A673 (cell line): ENCODE results near the gene HADHA. TPM values are rescaled to one million over a fixed set of nuclear protein-coding genes. Genes with fewer than 3 reads are reported as not detected.

Experiments used
- Bru-seq: library from RNA; stranded (reverse); fragments of 400-500 nt; gene quantifications from one replicate; lab custom pipeline; 2021; lab: Mats Ljungman, UMichigan
- BruChase-seq, 2 experiments: library from RNA; stranded (reverse); fragments of 400-500 nt; gene quantifications; one replicate each; lab custom pipeline; 2021; lab: Mats Ljungman, UMichigan
- BruUV-seq: library from RNA; stranded (reverse); fragments of 400-500 nt; replicated peaks from 2 replicates; lab custom pipeline; 2021; lab: Mats Ljungman, UMichigan
- CTCF ChIA-PET: fragments of 300-600 bp; sonication (Branson Sonifier 250); formaldehyde crosslinking; loops from one replicate; lab custom pipeline; 2022; ENCODE audit warnings: antibody characterized with exemption; lab: Charles Lee
- POLR2A ChIA-PET: fragments of 300-600 bp; sonication (Branson Sonifier 250); formaldehyde crosslinking; loops from one replicate; lab custom pipeline; 2022; ENCODE audit warnings: antibody characterized with exemption; ENCODE audit not compliant: low non-redundant PET; lab: Charles Lee
- DNase-seq: peaks from one replicate; pipeline ENCODE4 v3.0.0-alpha.2; 2015; ENCODE audit warnings: low spot score
- H3K27ac ChIP-seq: fragments of 200-600 bp; sonication (generic); 2 replicates; pipeline ENCODE4 v1.5.1; 2016; ENCODE audit warnings: mixed run types, low read depth, mild to moderate bottlenecking, mixed read lengths, antibody characterized with exemption, low read length; ENCODE audit not compliant: poor library complexity, severe bottlenecking
- H3K27me3 ChIP-seq: fragments of 200-600 bp; sonication (generic); replicated peaks from 2 replicates; pipeline ENCODE4 v1.6.1; 2017; ENCODE audit warnings: mixed run types, low read depth, mild to moderate bottlenecking, mixed read lengths, antibody characterized with exemption, low read length; ENCODE audit not compliant: insufficient read depth, poor library complexity
- H3K36me3 ChIP-seq: fragments of 200-600 bp; sonication (generic); 2 replicates; pipeline ENCODE4 v1.6.1; 2016; ENCODE audit warnings: mixed run types, mild to moderate bottlenecking, mixed read lengths, antibody characterized with exemption, low read length; ENCODE audit not compliant: insufficient read depth, poor library complexity, severe bottlenecking
- H3K4me1 ChIP-seq: fragments of 200-600 bp; sonication (generic); 2 replicates; pipeline ENCODE4 v1.6.1; 2017; ENCODE audit warnings: mixed run types, mild to moderate bottlenecking, mixed read lengths, antibody characterized with exemption, low read length; ENCODE audit not compliant: insufficient read depth, poor library complexity, severe bottlenecking
- H3K4me3 ChIP-seq: fragments of 200-600 bp; sonication (generic); 2 replicates; pipeline ENCODE4 v1.5.1; 2016; ENCODE audit warnings: low read depth, mixed run types, mild to moderate bottlenecking, mixed read lengths, low read length; ENCODE audit not compliant: poor library complexity, severe bottlenecking
- H3K9me3 ChIP-seq: fragments of 200-600 bp; sonication (generic); 2 replicates; pipeline ENCODE4 v1.6.1; 2016; ENCODE audit warnings: mixed run types, low read depth, mild to moderate bottlenecking, mixed read lengths, antibody characterized with exemption, low read length; ENCODE audit not compliant: poor library complexity, severe bottlenecking
- CTCF ChIP-seq: fragments of 300-800, 200-600 bp; sonication (generic); conservative IDR thresholded peaks from 2 replicates; pipeline ENCODE4 v1.5.1; 2017; ENCODE audit warnings: low read depth, mild to moderate bottlenecking, antibody characterized with exemption, low read length, moderate library complexity, mixed read lengths
- EZH2 ChIP-seq: fragments of 200-600 bp; sonication (generic); IDR thresholded peaks from 2 replicates; pipeline ENCODE4 v1.6.1; 2017; ENCODE audit warnings: borderline replicate concordance, low read depth, mild to moderate bottlenecking, mixed read lengths, antibody characterized with exemption, low read length; ENCODE audit not compliant: poor library complexity, severe bottlenecking
- intact Hi-C: fragments of 100-400 bp; cut with micrococcal nuclease; formaldehyde crosslinking; loops from one replicate; pipeline ENCODE4 v1.10.0; 2022; ENCODE audit not compliant: unreplicated experiment
- long read RNA-seq: library from polyadenylated mRNA; stranded (forward); transcript quantifications from one replicate; pipeline ENCODE4 v2.0.0, GENCODE V29; 2022
- total RNA-seq: library from RNA; stranded (reverse); gene quantifications from 2 replicates; pipeline ENCODE4 v1.2.3, GENCODE V29; 2021

HADHA gene
- total RNA-seq (136 and 137 TPM in 2 replicates), Bru-seq, nascent RNA (percentile 81 among the genes with signal in this experiment), BruChase-seq, experiment 1, labeled RNA remaining after a 2-hour chase (percentile 74 among the genes with signal in this experiment), BruChase-seq, experiment 2, labeled RNA remaining after a 6-hour chase (percentile 80 among the genes with signal in this experiment)
- long read RNA-seq, transcript HADHA-201 (20 exons, 3,037 nt), result major isoform, 370 of 435 reads
- long read RNA-seq, transcript HADHA-204 (19 exons, 2,982 nt), result minor isoform, 6 of 435 reads
- long read RNA-seq, partial matches to known transcripts, result 31 of 435 reads
- long read RNA-seq, other reads (novel, unspliced or antisense), result 24 of 435 reads

GRCh38 chr2:26244309-26245230 lies at the start of gene HADHA, which contains the start of gene HADHB:
TSS of gene HADHA (minus strand) at chr2:26244632. CDS start at chr2:26244596, 36 bp downstream.
TSS of gene HADHB (plus strand) at chr2:26244939. CDS start at chr2:26254255, 9,316 bp downstream.
- intact Hi-C loops, result no loop called here
- Histone ChIP-seq H3K4me3 (peak within 1 kb of the TSS; percentile 87), H3K4me1 (peaks cover 9% of the 10 kb centered on the region), H3K27me3 (no peaks in the 10 kb centered on the region), H3K9me3 (no peaks in the 10 kb centered on the region), H3K27ac (peak within 1 kb of the TSS; percentile 98), H3K36me3 (no peaks in the 10 kb centered on the region)
- BruUV-seq, result no TSS peak
- peak; percentile 89 for DNase-seq
- ChIA-PET POLR2A (no interaction called here), CTCF (no interaction called here)
- TF ChIP-seq CTCF (peak; percentile 42), EZH2 (no peak)

- POLR2A ChIA-PET, result no interaction called here
- intact Hi-C loops, result no loop called here
- no TSS peak for BruUV-seq
- Histone ChIP-seq H3K4me3 (no peak overlapping the region), H3K4me1 (no peaks in the 10 kb centered on the region), H3K27me3 (no peaks in the 10 kb centered on the region), H3K36me3 (no peaks in the 10 kb centered on the region), H3K27ac (no peak overlapping the region), H3K9me3 (no peaks in the 10 kb centered on the region)
- CTCF ChIA-PET, result no interaction called here
- no peak for TF ChIP-seq EZH2
- no peak for DNase-seq
These were observed 48.2 kb upstream of the HADHA start for GRCh38 chr2:26292646-26293045.

DNA sequence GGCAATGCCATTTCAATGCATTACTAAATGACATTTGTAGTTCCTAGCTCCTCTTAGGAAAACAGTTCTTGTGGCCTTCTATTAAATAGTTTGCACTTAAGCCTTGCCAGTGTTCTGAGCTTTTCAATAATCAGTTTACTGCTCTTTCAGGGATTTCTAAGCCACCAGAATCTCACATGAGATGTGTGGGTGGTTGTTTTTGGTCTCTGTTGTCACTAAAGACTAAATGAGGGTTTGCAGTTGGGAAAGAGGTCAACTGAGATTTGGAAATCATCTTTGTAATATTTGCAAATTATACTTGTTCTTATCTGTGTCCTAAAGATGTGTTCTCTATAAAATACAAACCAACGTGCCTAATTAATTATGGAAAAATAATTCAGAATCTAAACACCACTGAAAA lies 45.6 kb upstream of the HADHA start:
- intact Hi-C loops, result no loop called here
- no peak for DNase-seq
- TF ChIP-seq EZH2 (no peak), CTCF (no peak)
- BruUV-seq, result TSS peak; percentile 37
- no peak overlapping the region for H3K4me3 ChIP-seq
- H3K27ac ChIP-seq, result no peak overlapping the region
- no peaks in the 10 kb centered on the region for H3K27me3 ChIP-seq
- CTCF ChIA-PET, result no interaction called here
- peaks cover 16% of the 10 kb centered on the region for H3K36me3 ChIP-seq
- POLR2A ChIA-PET, result no interaction called here
- no peaks in the 10 kb centered on the region for H3K9me3 ChIP-seq
- no peaks in the 10 kb centered on the region for H3K4me1 ChIP-seq
